Measurements from ENCODE around the gene CENPB. TPM values are rescaled to one million over a fixed set of nuclear protein-coding genes. Genes with fewer than 3 reads are reported as not detected.

The CENPB gene
- total and polyA plus RNA-seq, 2 experiments from 2014 or later = 4.5 to 134 TPM

DNA sequence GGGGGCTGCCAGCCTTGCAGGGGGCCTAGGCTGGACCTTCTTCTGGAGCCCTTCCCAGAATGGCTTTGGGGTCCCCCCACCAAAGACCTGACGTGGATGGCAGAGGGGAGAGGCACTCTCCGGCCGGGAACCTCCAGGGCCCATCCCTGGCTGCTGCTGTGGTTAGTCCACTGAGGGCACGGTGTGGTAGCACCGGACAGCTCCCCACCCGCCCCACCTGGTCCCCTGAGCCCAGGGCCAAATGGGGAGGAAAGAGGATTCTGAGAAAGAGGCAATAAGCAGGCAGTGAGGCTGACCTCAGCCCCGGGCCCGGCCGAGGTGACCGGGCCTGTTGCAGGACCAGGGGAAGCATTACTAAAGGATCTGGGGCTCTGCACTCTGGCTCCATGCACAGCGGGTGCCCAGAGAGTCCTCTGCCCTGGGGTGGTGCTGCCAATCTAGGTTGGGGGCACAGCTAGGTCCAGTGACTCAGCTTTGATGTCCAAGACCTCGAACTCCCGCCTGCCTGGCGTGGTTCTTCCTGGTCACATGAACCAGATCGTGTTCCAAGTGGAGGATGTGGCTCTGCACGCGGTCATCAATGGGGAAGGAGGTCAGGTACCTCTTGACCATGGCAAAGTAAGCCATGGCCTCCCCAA, 2.2 kb downstream of the CENPB start:
- WGBS, 2 experiments (ENCODE audit: low coverage in 1 of 2, low lambda C conversion rate in 2 of 2, missing lambda C conversion rate in 2 of 2) = 73 to 75% methylated on average over 14 to 17 of the region's 17 CpGs
- peaks cover 38% of the 10 kb centered on the region for H3K79me2 ChIP-seq (ENCODE audit: insufficient read depth)
- H3K4me1 ChIP-seq (ENCODE audit: insufficient read depth) = peaks cover 18% of the 10 kb centered on the region
- H3K36me3 ChIP-seq (ENCODE audit: low read depth) = no peaks in the 10 kb centered on the region; the same call in 1 of the 2 replicates
- H4K20me1 ChIP-seq (ENCODE audit: insufficient read depth) = no peaks in the 10 kb centered on the region; the same call in 1 of the 2 replicates
- peak overlapping the region; percentile 83 for H3K4me3 ChIP-seq
- DNase-seq = peak; percentile 44
- peak overlapping the region; percentile 79 for H3K4me2 ChIP-seq (ENCODE audit: unreplicated experiment)
- H3K27me3 ChIP-seq (replicated peaks; ENCODE audit: insufficient read depth) = no peaks in the 10 kb centered on the region
- peaks cover 26% of the 10 kb centered on the region for H3F3A ChIP-seq (ENCODE audit: insufficient read depth)
- H3K9ac ChIP-seq = peak overlapping the region; percentile 75
- no peak overlapping the region for H2AFZ ChIP-seq
- no peak overlapping the region for H3K27ac ChIP-seq
- in situ Hi-C loops (cut with MboI) = no loop called here
- no peaks in the 10 kb centered on the region for H3K9me2 ChIP-seq (ENCODE audit: insufficient read depth)
- no peak for TF ChIP-seq EZH2phosphoT487 (IDR thresholded peaks at IDR 0.05; ENCODE audit: insufficient read depth, low read depth)
- no peak for TF ChIP-seq EZH2 (IDR thresholded peaks at IDR 0.05; ENCODE audit: insufficient read depth, poor library complexity, severe bottlenecking)
- no peaks in the 10 kb centered on the region for H3K9me3 ChIP-seq (ENCODE audit: low read depth)

DNA sequence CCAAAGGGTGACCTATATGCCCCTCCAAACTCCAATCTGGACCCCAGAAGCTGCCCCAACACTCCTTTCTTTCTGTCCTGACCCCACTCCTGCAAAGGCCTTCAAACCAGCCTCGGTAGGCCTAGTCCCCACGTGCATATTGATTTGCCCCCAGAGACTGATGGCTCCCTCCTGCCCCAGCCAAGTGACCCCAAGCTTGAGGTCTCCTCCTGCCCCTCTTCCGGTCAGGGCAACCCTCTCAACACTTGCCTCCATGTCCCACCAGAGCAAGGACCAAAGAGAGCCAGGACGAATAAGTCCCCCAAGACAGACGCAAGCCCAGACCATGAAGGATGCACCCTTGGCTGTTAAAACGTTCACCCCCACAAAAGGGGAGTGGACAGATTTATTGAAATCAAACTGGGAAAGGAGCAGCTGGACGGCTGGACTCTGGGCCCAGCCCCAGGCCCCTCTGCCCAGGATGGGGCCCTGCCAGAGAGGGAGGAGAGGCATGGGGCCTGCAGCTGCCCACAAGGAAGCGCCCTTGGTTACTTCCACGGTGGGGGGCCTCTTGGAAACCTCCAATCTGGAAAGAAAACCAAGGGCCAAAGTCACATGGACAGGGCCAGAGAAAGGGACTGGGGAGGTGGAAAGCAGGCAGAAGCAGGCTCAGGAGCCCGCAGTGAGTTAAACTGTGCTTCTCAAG, 2.9 kb downstream of the CENPB start:
- in situ Hi-C loops (cut with MboI) = no loop called here
- H3K27ac ChIP-seq = no peak overlapping the region

DNA sequence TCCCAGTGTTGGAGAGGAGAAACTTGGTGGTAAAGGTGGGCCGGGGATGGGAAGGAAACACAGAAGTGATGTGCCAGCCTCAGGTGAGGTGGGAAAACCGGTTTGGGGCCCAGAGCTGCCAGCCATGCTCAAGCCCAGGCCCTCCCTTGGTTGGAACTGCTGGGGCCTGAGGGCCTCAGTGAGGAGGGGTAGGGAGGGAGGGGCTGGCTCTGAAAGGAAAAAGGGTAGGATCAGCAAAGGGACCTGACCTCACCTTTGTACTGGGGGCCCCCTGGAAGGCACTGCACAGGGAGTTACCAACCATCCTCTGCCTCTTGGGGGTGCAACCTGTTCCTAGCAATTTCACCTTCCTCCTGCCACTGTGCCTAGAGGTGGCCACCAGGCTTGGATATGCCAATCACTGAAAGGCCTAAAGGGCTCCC, 3.5 kb downstream of the CENPB start:
- H3K9ac ChIP-seq = peak overlapping the region; percentile 75; the same call in 1 of the 2 replicates
- no peak overlapping the region for H3K27ac ChIP-seq
- no peaks in the 10 kb centered on the region; the same call in 1 of the 2 replicates for H3K36me3 ChIP-seq (ENCODE audit: low read depth)
- H4K20me1 ChIP-seq (ENCODE audit: insufficient read depth) = no peaks in the 10 kb centered on the region; the same call in 1 of the 2 replicates
- in situ Hi-C loops (cut with MboI) = no loop called here
- H3K9me3 ChIP-seq (ENCODE audit: low read depth) = no peaks in the 10 kb centered on the region
- WGBS, 2 experiments (ENCODE audit: low coverage in 1 of 2, low lambda C conversion rate in 2 of 2, missing lambda C conversion rate in 2 of 2) = 81 to 88% methylated on average over 2 of the region's 2 CpGs
- no peaks in the 10 kb centered on the region for H3K27me3 ChIP-seq (replicated peaks; ENCODE audit: insufficient read depth)
- H3K79me2 ChIP-seq (ENCODE audit: insufficient read depth) = peaks cover 38% of the 10 kb centered on the region
- DNase-seq = no peak
- H3K9me2 ChIP-seq (ENCODE audit: insufficient read depth) = no peaks in the 10 kb centered on the region
- peak overlapping the region; percentile 79 for H3K4me2 ChIP-seq (ENCODE audit: unreplicated experiment)
- peaks cover 18% of the 10 kb centered on the region for H3K4me1 ChIP-seq (ENCODE audit: insufficient read depth)
- TF ChIP-seq EZH2phosphoT487 (IDR thresholded peaks at IDR 0.05; ENCODE audit: insufficient read depth, low read depth) (no peak), EZH2 (IDR thresholded peaks at IDR 0.05; ENCODE audit: insufficient read depth, poor library complexity, severe bottlenecking) (no peak)
- no peak overlapping the region for H2AFZ ChIP-seq
- H3F3A ChIP-seq (ENCODE audit: insufficient read depth) = peaks cover 26% of the 10 kb centered on the region
- H3K4me3 ChIP-seq = no peak overlapping the region

More for the DNA sequence above, 2.9 kb downstream of the CENPB start:
- Histone ChIP-seq H3K79me2 (ENCODE audit: insufficient read depth) (peaks cover 38% of the 10 kb centered on the region), H3K9ac (peak overlapping the region; percentile 75), H3K9me2 (ENCODE audit: insufficient read depth) (no peaks in the 10 kb centered on the region), H3F3A (ENCODE audit: insufficient read depth) (peaks cover 26% of the 10 kb centered on the region), H3K27me3 (replicated peaks; ENCODE audit: insufficient read depth) (no peaks in the 10 kb centered on the region), H4K20me1 (ENCODE audit: insufficient read depth) (no peaks in the 10 kb centered on the region; the same call in 1 of the 2 replicates), H3K36me3 (ENCODE audit: low read depth) (no peaks in the 10 kb centered on the region; the same call in 1 of the 2 replicates), H3K4me3 (peak overlapping the region; percentile 83), H2AFZ (no peak overlapping the region), H3K4me2 (ENCODE audit: unreplicated experiment) (peak overlapping the region; percentile 79), H3K9me3 (ENCODE audit: low read depth) (no peaks in the 10 kb centered on the region), H3K4me1 (ENCODE audit: insufficient read depth) (peaks cover 18% of the 10 kb centered on the region)
- no peak for DNase-seq
- TF ChIP-seq EZH2 (IDR thresholded peaks at IDR 0.05; ENCODE audit: insufficient read depth, poor library complexity, severe bottlenecking) = no peak
- no peak for TF ChIP-seq EZH2phosphoT487 (IDR thresholded peaks at IDR 0.05; ENCODE audit: insufficient read depth, low read depth)
- WGBS, 2 experiments (ENCODE audit: low coverage in 1 of 2, low lambda C conversion rate in 2 of 2, missing lambda C conversion rate in 2 of 2) = 53 to 59% methylated on average over 10 of the region's 10 CpGs

DNA sequence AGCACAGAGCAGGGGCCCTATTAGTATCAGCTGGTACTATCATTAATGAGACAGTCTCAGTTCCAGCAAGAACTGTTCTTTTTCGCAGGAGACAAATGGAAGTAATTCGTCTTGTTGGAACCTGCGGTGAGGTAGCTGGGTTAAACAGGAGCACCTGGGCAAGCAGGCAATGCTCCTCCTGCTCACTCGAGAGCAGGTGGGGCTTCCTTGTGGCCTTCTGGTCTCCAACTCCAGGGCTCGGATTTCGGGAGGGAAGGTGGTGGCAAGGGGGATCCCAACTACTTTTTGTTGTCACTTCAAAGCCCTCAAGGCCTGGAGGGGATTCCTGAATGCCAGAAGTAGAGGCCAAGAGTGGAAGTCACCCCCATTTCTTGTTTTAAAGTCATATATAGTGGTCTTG, 3.9 kb downstream of the CENPB start:
- DNase-seq = no peak
- Histone ChIP-seq H3K4me1 (ENCODE audit: insufficient read depth) (peaks cover 18% of the 10 kb centered on the region), H3F3A (ENCODE audit: insufficient read depth) (peaks cover 26% of the 10 kb centered on the region), H4K20me1 (ENCODE audit: insufficient read depth) (no peaks in the 10 kb centered on the region; the same call in 1 of the 2 replicates), H3K9ac (no peak overlapping the region), H3K9me3 (ENCODE audit: low read depth) (no peaks in the 10 kb centered on the region), H3K27me3 (replicated peaks; ENCODE audit: insufficient read depth) (no peaks in the 10 kb centered on the region), H3K27ac (no peak overlapping the region), H3K36me3 (ENCODE audit: low read depth) (no peaks in the 10 kb centered on the region; the same call in 1 of the 2 replicates), H3K79me2 (ENCODE audit: insufficient read depth) (peaks cover 38% of the 10 kb centered on the region), H3K4me3 (no peak overlapping the region), H3K9me2 (ENCODE audit: insufficient read depth) (no peaks in the 10 kb centered on the region), H2AFZ (no peak overlapping the region), H3K4me2 (ENCODE audit: unreplicated experiment) (no peak overlapping the region)
- TF ChIP-seq EZH2 (IDR thresholded peaks at IDR 0.05; ENCODE audit: insufficient read depth, poor library complexity, severe bottlenecking) = no peak
- TF ChIP-seq EZH2phosphoT487 (IDR thresholded peaks at IDR 0.05; ENCODE audit: insufficient read depth, low read depth) = no peak
- in situ Hi-C loops (cut with MboI) = no loop called here
- WGBS, 2 experiments (ENCODE audit: low coverage in 1 of 2, low lambda C conversion rate in 2 of 2, missing lambda C conversion rate in 2 of 2) = 81 to 88% methylated on average over 6 of the region's 6 CpGs

All from GM23248 (cell line).